ENCODE measurements around the gene WNT7B.

GRCh38 chr22:45999379-45999971, 22.5 kb upstream of the WNT7B start:
- TF ChIP-seq POLR2A (IDR thresholded peaks at IDR 0.05) (no peak), CTCF (IDR thresholded peaks at IDR 0.05) (no peak)
